Pons (tissue), 1 donor: Measurements from ENCODE around the gene MTRF1.
"Not testable (repeated sequence)": the region's sequence is repeated elsewhere in the genome, so short reads cannot be mapped to it uniquely, and the experiment has no call there.

Experiments
- DNase-seq: peaks from one replicate; pipeline ENCODE4 v3.0.0-alpha.2; 2016; ENCODE audit warnings: low spot score

MTRF1 gene

GRCh38 chr13:41177616-41178015 lies 85.8 kb downstream of the MTRF1 start:
- DNase-seq: no peak

GRCh38 chr13:41175576-41175975 lies 87.8 kb downstream of the MTRF1 start:
- not testable (repeated sequence) for DNase-seq
